Measurements from ENCODE around the gene L3HYPDH.
A peak's percentile ranks its signal among the peaks of the same experiment; 100 is the strongest.
"Not testable (repeated sequence)": the region's sequence is repeated elsewhere in the genome, so short reads cannot be mapped to it uniquely, and the experiment has no call there.

The L3HYPDH gene

DNA sequence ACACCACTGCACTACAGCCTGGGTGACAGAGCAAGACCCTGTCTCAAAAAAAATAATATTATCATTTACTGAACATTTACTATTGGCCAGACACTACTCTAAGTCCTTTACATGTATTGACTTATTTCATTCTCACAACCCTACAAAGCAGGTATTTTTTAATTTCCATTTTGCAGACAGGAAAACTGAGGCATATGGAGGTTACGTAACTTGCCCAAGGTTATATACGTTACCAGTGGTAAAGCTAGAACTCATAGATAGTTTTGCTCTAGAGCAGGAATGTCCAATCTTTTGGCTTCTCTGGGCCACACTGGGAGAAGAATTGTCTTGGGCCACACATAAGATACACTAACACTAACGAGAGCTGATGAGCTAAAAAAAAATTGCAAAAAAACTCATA, 5.7 kb downstream of the L3HYPDH start:
- DNase-seq (ENCODE audit: low spot score): no peak

DNA sequence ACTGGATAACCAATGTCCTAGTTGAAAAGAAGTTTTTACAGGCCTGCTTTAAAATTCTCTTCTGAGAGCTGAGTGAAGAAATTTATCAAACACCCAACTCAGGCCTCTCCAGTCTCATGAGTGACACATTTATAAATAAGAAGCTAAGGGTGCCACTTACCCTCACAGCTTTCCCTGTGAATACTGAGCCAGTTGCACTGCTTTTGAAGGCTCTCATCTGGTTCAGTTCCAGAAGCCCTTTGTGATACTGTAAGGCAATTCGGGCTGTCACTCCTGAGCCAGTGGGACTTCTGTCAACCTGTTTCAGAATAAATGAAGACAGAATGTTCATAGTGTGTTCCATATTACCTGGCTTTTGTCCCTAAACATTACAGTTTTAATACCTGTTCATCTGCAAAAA, 8.5 kb downstream of the L3HYPDH start:
- no peak for DNase-seq (ENCODE audit: low spot score)

DNA sequence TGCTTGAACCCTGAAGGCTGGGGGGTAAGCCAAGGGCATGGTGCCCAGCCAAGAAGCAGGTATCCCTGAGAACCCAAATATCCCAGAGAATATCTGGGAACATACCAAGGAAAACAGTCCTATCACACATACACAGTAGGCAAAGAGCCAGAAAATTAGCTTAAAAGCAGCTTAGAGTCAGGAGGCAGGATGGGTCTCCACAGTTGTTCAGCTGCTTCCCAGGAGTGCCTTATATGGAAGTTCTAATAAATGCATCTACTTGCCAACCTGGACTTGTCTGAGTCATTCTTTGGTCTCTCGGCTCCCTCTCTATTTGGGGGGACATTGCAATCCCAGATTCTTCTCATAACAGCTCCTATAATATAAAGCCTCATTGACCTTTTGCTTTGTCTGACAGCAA, 10.0 kb downstream of the L3HYPDH start:
- DNase-seq (ENCODE audit: low spot score): no peak

DNA sequence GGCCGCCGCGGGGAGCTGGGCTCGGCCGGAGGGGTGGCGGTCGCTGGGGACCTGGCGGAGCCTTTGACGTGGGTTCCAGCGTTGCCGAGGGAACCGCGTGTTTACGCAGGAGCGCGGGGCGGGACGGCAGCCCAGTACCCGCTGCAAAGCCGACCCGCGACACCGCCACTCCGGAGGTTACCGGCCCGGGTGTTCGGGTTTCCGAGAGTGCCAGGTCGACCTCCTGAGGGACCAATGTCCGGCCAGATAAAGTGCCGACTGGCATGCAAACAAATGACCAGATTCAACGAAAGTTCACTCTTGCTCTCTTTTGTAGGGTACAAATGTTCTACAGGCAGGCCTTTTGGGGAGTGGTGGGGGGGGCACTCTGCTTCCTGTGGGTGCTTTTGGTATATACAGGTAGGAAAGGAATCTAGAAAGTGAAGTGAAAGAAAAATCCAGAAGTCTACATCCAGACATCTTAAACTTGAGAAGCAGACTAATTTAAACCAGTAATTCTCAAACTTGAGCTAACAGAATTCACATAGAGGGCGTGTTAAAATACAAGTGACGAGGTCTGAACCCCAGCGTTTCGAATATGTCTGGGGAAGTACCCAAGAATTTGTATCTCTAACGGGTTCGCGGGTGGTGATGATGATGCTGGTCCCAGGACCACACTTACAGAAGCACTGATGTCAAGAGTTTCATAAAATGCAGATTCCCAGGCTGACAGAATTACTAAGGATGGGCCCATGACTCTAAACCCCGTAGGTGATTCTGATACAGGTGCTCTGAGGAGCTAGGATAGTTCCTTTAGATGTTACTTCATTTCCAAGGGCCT, 18.7 kb downstream of the L3HYPDH start, which contains the start of gene GPR135:
Gene GPR135 (minus strand): TSS at position 65 of the 820 bp plus-strand sequence. CDS start 154 bp downstream, outside the sequence.
- peak; percentile 24 for DNase-seq (ENCODE audit: low spot score)

DNA sequence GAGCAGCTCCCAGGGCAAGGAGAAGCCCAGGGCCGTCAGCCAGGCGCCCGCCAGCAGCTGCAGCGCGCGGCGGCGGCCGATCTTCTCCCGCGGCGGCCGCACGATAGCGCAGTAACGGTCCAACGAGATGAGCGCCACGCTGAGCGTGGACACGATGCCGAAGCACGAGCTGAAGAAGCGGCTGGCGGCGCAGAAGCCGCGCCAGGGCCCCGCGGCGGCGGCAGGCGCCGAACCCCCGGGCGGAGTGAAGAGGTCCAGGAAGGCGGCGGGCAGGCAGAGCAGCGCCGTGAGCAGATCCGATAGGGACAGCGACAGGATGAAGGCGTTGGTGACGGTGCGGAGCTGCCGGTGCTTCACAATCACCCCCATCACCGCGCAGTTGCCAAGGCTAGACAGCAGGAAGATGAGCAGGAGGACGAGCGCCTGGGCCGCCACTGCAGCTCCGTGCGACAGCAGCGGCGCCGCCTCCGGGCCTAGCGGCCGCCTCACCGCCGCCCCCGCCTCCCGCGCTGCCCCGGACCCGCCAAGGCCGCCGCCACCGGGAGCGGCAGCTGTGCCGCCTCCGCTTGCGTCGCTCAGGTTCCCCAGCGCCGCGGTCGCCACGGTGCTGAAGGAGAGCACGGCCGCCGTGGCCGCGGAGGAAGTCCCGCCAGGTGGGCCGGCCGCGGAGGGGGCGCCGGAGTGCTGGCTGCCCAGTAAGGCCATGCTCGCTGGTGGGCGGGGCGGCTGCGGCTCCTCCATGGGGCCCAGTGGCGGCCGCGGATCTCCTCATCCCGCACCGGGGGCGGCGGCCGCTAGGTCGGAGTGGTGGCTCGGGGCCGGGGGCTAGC, 19.5 kb downstream of the L3HYPDH start:
- peak; percentile 25 for DNase-seq (ENCODE audit: low spot score)

DNA sequence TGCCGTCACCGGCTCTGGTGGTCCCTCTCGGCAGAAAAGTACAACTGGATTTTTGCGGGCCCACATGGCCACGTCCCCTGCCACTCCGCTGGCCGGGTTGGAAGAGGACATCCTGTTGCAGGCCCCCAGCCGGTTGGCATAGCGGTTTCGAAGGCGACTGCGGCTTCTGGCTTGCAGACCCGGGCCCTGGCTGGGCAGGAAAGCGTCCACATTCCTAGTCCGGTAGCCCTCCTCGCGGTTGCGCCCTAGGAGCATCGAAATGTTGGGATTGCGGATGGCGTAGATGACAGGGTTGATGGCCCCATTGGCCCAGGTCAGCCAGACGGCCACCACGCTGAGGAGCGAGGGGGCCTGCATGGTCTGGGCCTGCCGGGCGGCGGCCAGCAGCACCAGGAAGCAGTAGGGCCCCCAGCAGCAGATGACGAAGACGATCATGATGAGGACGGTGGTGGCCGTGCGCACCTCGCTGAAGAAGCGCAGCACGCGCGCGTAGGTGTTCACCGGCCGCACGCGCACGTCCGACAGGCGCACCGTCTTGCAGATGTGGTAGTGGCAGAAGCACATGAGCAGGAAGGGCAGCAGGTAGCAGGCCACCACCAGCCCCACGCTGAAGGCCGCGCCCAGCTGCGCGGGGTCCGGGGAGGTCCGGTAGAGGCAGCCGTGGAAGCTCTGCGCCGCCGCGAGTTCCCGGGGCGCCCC, 20.3 kb downstream of the L3HYPDH start:
- no peak for DNase-seq (ENCODE audit: low spot score)

DNA sequence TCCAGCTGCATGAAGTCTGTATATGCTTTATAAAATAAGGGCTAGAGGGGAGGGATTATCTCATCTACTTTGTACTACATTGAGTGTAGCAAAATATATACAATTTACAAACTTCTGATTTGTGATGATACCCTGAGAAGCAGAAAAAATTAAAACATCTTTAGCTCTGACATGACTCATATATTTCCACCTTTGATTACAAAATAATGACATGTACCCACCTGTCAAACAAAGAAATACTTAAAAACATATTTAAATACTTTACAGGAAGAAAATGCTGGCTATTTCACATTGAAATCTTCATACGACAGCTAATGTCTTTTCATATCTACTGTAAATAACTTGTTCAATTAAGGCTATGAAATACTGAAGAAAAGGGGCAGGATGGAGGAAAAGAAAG, 22.3 kb downstream of the L3HYPDH start:
- no peak for DNase-seq (ENCODE audit: low spot score)

DNA sequence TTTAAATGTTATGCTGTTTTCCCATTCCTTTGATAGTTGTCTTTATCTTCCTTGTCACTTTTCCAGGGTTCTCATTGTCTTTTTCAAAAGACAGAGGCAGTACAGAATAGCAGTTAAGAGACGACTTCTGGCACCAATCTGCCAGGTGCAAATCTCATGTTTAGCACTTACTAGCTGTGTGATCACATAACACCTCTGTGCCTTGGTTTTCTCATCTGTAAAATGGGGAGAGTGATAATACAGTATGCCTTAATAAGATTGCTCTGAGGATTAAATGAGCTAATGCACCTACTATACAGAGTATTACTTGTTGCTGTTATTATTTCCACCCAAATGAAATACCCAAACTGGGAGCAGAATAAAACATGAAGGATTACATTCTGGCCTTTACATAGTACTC, 23.8 kb downstream of the L3HYPDH start:
- DNase-seq (ENCODE audit: low spot score): no peak

DNA sequence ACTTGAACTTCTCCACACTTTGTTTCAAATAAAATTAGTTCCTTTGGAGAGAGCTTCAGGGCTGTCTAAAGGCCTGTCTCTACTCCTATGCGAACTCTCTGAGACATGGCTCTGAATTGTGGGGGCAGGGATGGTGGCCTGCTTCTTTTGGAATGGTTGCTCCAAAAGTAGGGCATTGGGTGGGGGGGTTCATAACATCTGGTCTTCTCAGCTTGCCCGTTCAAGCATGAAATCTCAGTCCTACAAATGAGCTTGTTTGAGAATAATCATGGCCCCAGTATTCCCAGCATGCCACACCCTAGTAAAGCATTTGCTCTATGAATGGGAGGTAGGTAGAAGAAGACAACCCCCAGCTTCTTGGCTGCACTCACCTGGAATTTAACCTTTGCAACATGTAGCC, 25.7 kb downstream of the L3HYPDH start:
- DNase-seq (ENCODE audit: low spot score): no peak

- DNase-seq (ENCODE audit: low spot score): no peak
These were observed 28.8 kb downstream of the L3HYPDH start for GRCh38 chr14:59455411-59455810.

DNA sequence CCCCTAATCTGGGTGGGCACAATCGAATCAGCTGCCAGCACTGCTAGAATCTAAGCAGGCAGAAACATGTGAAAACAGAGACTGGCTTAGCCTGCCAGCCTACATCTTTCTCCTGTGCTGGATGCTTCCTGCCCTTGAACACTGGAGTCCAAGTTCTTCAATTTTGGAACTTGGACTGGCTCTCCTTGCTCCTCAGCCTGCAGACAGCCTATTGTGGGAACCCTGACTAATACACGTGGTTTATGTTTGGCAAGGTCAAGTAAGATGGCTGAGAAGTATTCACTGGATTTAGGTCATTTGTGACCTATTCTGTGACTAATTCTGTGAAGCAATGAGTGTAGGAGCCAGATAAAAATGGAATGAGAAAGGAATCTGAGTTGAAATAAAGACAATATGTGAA, 30.1 kb downstream of the L3HYPDH start:
- peak; percentile 79 for DNase-seq (ENCODE audit: low spot score)

DNA sequence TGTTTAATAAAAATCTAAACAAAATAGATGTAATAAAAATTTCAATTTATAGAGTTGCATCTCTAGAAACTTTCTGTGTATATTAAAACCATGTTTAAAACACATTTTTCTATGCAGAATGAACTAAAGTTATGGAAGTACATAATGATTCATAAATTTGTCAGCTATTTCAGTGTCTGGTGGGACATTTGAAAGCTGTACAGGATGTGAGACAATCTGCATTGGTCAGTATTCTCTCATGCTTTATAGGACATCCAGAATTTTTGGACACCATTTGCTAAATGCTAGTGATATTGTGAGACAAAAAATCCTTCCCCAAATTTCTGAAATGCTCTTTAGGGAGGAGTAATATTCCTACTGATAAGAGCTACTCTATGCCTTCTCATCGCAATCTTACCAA, 32.4 kb downstream of the L3HYPDH start:
- no peak for DNase-seq (ENCODE audit: low spot score)

GRCh38 chr14:59450716-59451115, 33.5 kb downstream of the L3HYPDH start:
- no peak for DNase-seq (ENCODE audit: low spot score)

DNA sequence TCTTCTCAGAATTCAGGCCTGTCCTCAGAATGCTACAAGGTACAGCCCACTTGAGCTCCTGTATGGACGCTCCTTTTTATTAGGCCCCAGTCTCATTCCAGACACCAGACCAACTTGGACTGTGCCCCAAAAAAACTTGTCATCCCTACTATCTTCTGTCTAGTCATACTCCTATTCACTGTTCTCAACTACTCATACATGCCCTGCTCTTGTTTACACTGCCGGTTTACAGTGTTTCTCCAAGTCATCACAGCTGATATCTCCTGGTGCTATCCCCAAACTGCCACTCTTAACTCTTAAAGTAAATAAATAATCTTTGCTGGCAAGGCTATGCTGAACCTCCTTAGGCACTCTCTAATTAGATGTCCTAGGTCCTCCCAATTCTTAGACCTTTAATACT, 35.5 kb downstream of the L3HYPDH start:
- not testable (repeated sequence) for DNase-seq (ENCODE audit: low spot score)

- DNase-seq (ENCODE audit: low spot score): no peak
These were observed 44.8 kb downstream of the L3HYPDH start for GRCh38 chr14:59439256-59439965.

GRCh38 chr14:59438195-59438647, 46.0 kb downstream of the L3HYPDH start:
- no peak for DNase-seq (ENCODE audit: low spot score)

DNA sequence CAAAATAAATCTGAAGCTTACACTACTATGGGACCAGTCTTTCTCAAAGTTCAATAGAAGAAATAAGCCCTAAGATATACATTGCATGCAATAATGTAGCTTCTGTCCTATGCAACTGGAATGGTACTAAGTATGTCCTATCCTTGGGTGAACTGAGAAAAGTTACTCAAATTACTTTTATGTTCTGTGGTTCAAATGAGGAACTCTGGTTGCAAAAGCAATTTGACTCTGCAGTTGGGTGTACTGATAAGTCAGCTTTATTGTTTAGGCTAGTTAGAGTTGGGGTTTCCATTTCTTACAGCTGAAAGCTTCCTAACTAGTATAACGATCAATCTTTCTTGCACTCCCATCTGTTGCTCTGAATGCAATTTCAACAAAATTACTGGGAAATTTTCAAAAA, 48.2 kb downstream of the L3HYPDH start:
- DNase-seq (ENCODE audit: low spot score): no peak

- DNase-seq (ENCODE audit: low spot score): no peak
These were observed 49.1 kb downstream of the L3HYPDH start for GRCh38 chr14:59435101-59435500.

- no peak for DNase-seq (ENCODE audit: low spot score)
These were observed 54.4 kb downstream of the L3HYPDH start for GRCh38 chr14:59429790-59430189.

GRCh38 chr14:59428581-59429012, 55.6 kb downstream of the L3HYPDH start:
- no peak for DNase-seq (ENCODE audit: low spot score)

DNA sequence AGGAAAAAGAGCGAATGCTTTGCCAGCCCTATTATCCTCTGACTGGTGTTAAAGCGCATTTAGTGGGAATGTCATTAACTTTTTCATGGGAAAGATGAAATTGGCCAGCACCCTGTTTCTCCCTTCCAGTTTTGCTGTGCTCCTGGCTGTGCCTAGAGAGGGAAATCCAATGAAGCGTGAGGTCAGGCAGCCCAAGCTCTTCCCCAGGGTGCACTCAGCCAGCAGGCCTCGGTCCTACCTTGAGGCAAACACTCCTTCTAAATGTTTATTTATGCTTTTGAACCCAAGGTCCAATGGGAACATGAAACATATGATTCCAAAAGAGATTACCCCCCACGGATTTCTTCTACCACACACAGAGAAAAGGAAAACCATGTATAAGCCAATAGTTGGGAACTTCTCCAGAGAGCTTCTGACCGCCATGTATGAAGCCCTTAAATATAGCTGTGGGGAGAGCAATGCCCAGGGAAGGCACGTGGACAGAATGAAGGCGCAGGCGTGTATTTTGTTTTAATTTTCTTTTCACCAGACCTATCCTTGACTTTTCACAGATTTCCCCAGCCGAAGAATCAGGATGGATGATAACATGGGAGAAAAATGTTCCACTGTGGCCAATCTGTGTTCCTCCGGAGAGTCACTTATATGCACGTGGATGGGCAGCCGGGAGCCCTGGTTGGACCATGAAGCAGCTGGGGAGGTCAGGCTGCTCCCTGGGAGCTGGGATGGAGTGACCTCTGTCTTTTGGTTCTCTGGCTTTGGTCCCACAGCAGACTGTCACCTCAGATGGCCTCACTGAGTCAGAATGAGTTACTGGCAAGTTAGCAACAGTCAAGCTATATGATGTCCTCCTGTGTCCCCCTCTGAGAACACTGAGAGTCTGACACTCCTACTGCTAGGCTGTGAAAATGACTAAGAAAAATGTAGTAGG, 56.3 kb downstream of the L3HYPDH start:
- peak; percentile 8 for DNase-seq (ENCODE audit: low spot score)

All from RKO (cell line).